ENCODE measurements around the gene USP49. TPM values are rescaled to one million over a fixed set of nuclear protein-coding genes. Genes with fewer than 3 reads are reported as not detected.
A peak's percentile ranks its signal among the peaks of the same experiment; 100 is the strongest.

Gene USP49
- total and polyA plus RNA-seq, 2 experiments from 2014 or later = 0.97 to 1.2 TPM

- Histone ChIP-seq H2AFZ (no peak overlapping the region), H3K9ac (no peak overlapping the region), H3K27me3 (replicated peaks; ENCODE audit: insufficient read depth) (no peaks in the 10 kb centered on the region), H3K4me1 (ENCODE audit: insufficient read depth) (peaks cover 5% of the 10 kb centered on the region; the same call in 1 of the 2 replicates), H3F3A (ENCODE audit: insufficient read depth) (no peaks in the 10 kb centered on the region), H3K4me2 (ENCODE audit: unreplicated experiment) (no peak overlapping the region), H3K79me2 (ENCODE audit: insufficient read depth) (no peaks in the 10 kb centered on the region), H3K9me3 (ENCODE audit: low read depth) (no peaks in the 10 kb centered on the region), H4K20me1 (ENCODE audit: insufficient read depth) (no peaks in the 10 kb centered on the region), H3K9me2 (ENCODE audit: insufficient read depth) (no peaks in the 10 kb centered on the region), H3K27ac (no peak overlapping the region), H3K36me3 (ENCODE audit: low read depth) (no peaks in the 10 kb centered on the region), H3K4me3 (no peak overlapping the region)
- in situ Hi-C loops (cut with MboI) = no loop called here
- 82 to 92% methylated on average over 1 of the region's 1 CpG for WGBS, 2 experiments (ENCODE audit: low coverage in 1 of 2, low lambda C conversion rate in 2 of 2, missing lambda C conversion rate in 2 of 2)
- no peak for DNase-seq
- TF ChIP-seq EZH2phosphoT487 (IDR thresholded peaks at IDR 0.05; ENCODE audit: insufficient read depth, low read depth) = no peak
- TF ChIP-seq EZH2 (IDR thresholded peaks at IDR 0.05; ENCODE audit: insufficient read depth, poor library complexity, severe bottlenecking) = no peak
Observed at GRCh38 chr6:41885930-41886329, 9.2 kb downstream of the USP49 start.

DNA sequence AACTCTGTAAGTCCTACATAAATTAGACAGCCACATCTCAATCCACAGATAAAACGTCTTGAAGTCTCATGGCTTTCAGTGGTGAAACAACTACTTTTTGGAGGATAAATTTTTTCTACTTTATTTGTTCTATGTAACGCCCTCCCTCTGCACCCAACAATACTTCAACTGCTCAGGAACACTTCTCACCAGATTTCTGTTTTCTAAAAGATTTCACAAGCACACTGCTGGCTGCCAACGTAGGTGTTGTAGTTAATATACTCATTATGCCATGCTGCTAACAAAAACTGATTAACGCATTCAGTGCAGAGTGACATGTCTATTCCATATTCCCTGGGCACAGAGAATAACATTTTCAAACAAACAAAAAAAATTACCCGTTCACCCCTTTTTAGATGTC lies 10.2 kb downstream of the USP49 start:
- TF ChIP-seq EZH2phosphoT487 (IDR thresholded peaks at IDR 0.05; ENCODE audit: insufficient read depth, low read depth) (no peak), EZH2 (IDR thresholded peaks at IDR 0.05; ENCODE audit: insufficient read depth, poor library complexity, severe bottlenecking) (no peak)
- no peaks in the 10 kb centered on the region for H3K9me2 ChIP-seq (ENCODE audit: insufficient read depth)
- no peak overlapping the region for H3K4me2 ChIP-seq (ENCODE audit: unreplicated experiment)
- H2AFZ ChIP-seq = no peak overlapping the region
- no peaks in the 10 kb centered on the region for H3K79me2 ChIP-seq (ENCODE audit: insufficient read depth)
- no peak overlapping the region for H3K4me3 ChIP-seq
- H3K9me3 ChIP-seq (ENCODE audit: low read depth) = no peaks in the 10 kb centered on the region
- no peak for DNase-seq
- no peaks in the 10 kb centered on the region for H3K36me3 ChIP-seq (ENCODE audit: low read depth)
- no peak overlapping the region for H3K27ac ChIP-seq
- H4K20me1 ChIP-seq (ENCODE audit: insufficient read depth) = no peaks in the 10 kb centered on the region
- no peaks in the 10 kb centered on the region for H3K27me3 ChIP-seq (replicated peaks; ENCODE audit: insufficient read depth)
- in situ Hi-C loops (cut with MboI) = no loop called here
- H3K4me1 ChIP-seq (ENCODE audit: insufficient read depth) = peaks cover 5% of the 10 kb centered on the region; the same call in 1 of the 2 replicates
- H3F3A ChIP-seq (ENCODE audit: insufficient read depth) = no peaks in the 10 kb centered on the region
- WGBS, 2 experiments (ENCODE audit: low coverage in 1 of 2, low lambda C conversion rate in 2 of 2, missing lambda C conversion rate in 2 of 2) = 86 to 92% methylated on average over 5 of the region's 5 CpGs
- H3K9ac ChIP-seq = no peak overlapping the region

- H3K79me2 ChIP-seq (ENCODE audit: insufficient read depth) = no peaks in the 10 kb centered on the region
- no peaks in the 10 kb centered on the region for H3K27me3 ChIP-seq (replicated peaks; ENCODE audit: insufficient read depth)
- H3K4me1 ChIP-seq (ENCODE audit: insufficient read depth) = peaks cover 17% of the 10 kb centered on the region
- H3K27ac ChIP-seq = no peak overlapping the region
- TF ChIP-seq EZH2phosphoT487 (IDR thresholded peaks at IDR 0.05; ENCODE audit: insufficient read depth, low read depth) = no peak
- H3K9me2 ChIP-seq (ENCODE audit: insufficient read depth) = no peaks in the 10 kb centered on the region
- H4K20me1 ChIP-seq (ENCODE audit: insufficient read depth) = no peaks in the 10 kb centered on the region
- no peaks in the 10 kb centered on the region for H3K9me3 ChIP-seq (ENCODE audit: low read depth)
- in situ Hi-C loops (cut with MboI) = no loop called here
- no peak for DNase-seq
- peaks cover 26% of the 10 kb centered on the region for H3F3A ChIP-seq (ENCODE audit: insufficient read depth)
- no peak overlapping the region for H3K9ac ChIP-seq
- WGBS, 2 experiments (ENCODE audit: low coverage in 1 of 2, low lambda C conversion rate in 2 of 2, missing lambda C conversion rate in 2 of 2) = 58 to 62% methylated on average over 1 of the region's 1 CpG
- no peaks in the 10 kb centered on the region for H3K36me3 ChIP-seq (ENCODE audit: low read depth)
- no peak overlapping the region for H3K4me3 ChIP-seq
- no peak overlapping the region for H3K4me2 ChIP-seq (ENCODE audit: unreplicated experiment)
- H2AFZ ChIP-seq = no peak overlapping the region
Observed at GRCh38 chr6:41881506-41881905, 13.7 kb downstream of the USP49 start.

DNA sequence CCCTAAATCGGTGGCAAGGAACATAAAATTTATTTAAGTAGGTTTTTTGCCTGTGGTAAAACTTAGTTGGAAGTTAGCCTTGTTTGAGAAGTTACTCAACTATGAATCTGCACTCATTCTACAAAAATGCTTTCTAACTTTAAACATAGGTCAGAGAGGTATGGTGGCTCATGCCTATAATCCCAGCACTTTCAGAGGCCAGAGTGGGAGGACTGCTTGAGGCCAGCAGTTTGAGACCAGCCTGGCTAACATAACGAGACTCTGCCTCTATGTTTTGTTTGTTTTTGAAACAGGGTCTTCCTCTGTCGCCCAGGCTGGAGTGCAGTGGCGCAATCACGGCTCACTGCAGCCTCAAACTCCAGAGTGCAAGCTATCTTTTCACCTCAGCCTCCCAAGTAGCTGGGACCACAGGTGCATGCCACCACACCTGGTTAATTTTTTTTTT lies 16.2 kb downstream of the USP49 start:
- Histone ChIP-seq H3K4me3 (peak overlapping the region; percentile 42), H3K36me3 (ENCODE audit: low read depth) (no peaks in the 10 kb centered on the region), H3K4me1 (ENCODE audit: insufficient read depth) (peaks cover 17% of the 10 kb centered on the region), H3K9me3 (ENCODE audit: low read depth) (no peaks in the 10 kb centered on the region), H4K20me1 (ENCODE audit: insufficient read depth) (no peaks in the 10 kb centered on the region), H3K4me2 (ENCODE audit: unreplicated experiment) (peak overlapping the region; percentile 74), H3F3A (ENCODE audit: insufficient read depth) (peaks cover 26% of the 10 kb centered on the region), H3K9me2 (ENCODE audit: insufficient read depth) (no peaks in the 10 kb centered on the region), H3K79me2 (ENCODE audit: insufficient read depth) (no peaks in the 10 kb centered on the region), H3K9ac (peak overlapping the region; percentile 15; the same call in 1 of the 2 replicates), H3K27ac (peak overlapping the region; percentile 56), H2AFZ (no peak overlapping the region), H3K27me3 (replicated peaks; ENCODE audit: insufficient read depth) (no peaks in the 10 kb centered on the region)
- 62 to 64% methylated on average over 5 of the region's 5 CpGs for WGBS, 2 experiments (ENCODE audit: low coverage in 1 of 2, low lambda C conversion rate in 2 of 2, missing lambda C conversion rate in 2 of 2)
- TF ChIP-seq EZH2phosphoT487 (IDR thresholded peaks at IDR 0.05; ENCODE audit: insufficient read depth, low read depth) (no peak), EZH2 (IDR thresholded peaks at IDR 0.05; ENCODE audit: insufficient read depth, poor library complexity, severe bottlenecking) (no peak)
- in situ Hi-C loops (cut with MboI) = no loop called here
- peak; percentile 80 for DNase-seq

DNA sequence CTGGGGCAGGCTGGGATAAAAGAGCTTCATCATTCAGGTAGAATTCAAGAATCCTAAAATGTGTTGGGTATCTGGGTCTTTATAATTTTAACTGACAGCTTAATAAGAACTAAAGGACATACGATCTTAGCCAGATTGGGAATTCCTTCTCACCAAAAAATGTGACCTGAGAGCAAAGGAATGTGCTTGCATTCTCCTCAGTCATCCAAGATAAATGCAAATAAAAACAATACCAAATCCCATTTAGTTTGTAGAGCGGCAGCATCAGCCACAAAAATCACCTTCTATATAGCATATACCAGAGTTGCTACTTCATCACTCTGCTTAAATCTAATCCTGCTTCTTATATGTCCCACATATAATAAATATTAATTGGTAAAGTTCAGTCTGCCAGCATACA lies 16.9 kb downstream of the USP49 start:
- Histone ChIP-seq H3F3A (ENCODE audit: insufficient read depth) (peaks cover 26% of the 10 kb centered on the region), H3K9ac (peak overlapping the region; percentile 15; the same call in 1 of the 2 replicates), H3K9me3 (ENCODE audit: low read depth) (no peaks in the 10 kb centered on the region), H3K79me2 (ENCODE audit: insufficient read depth) (no peaks in the 10 kb centered on the region), H2AFZ (no peak overlapping the region), H3K4me2 (ENCODE audit: unreplicated experiment) (peak overlapping the region; percentile 74), H3K27ac (peak overlapping the region; percentile 56), H3K27me3 (replicated peaks; ENCODE audit: insufficient read depth) (no peaks in the 10 kb centered on the region), H3K9me2 (ENCODE audit: insufficient read depth) (no peaks in the 10 kb centered on the region), H4K20me1 (ENCODE audit: insufficient read depth) (no peaks in the 10 kb centered on the region), H3K4me1 (ENCODE audit: insufficient read depth) (peaks cover 17% of the 10 kb centered on the region), H3K36me3 (ENCODE audit: low read depth) (no peaks in the 10 kb centered on the region), H3K4me3 (peak overlapping the region; percentile 42)
- in situ Hi-C loops (cut with MboI) = no loop called here
- TF ChIP-seq EZH2phosphoT487 (IDR thresholded peaks at IDR 0.05; ENCODE audit: insufficient read depth, low read depth) (no peak), EZH2 (IDR thresholded peaks at IDR 0.05; ENCODE audit: insufficient read depth, poor library complexity, severe bottlenecking) (no peak)
- 9 to 12% methylated on average over 2 of the region's 2 CpGs for WGBS, 2 experiments (ENCODE audit: low coverage in 1 of 2, low lambda C conversion rate in 2 of 2, missing lambda C conversion rate in 2 of 2)
- DNase-seq = peak; percentile 72

Data from GM23248 (cell line).